ENCODE data around the gene NRP2. TPM values are rescaled to one million over a fixed set of nuclear protein-coding genes. Genes with fewer than 3 reads are reported as not detected.

The NRP2 gene
- total and polyA plus RNA-seq, 10 donors = 3.1 to 49.9 (median 26.2) TPM

DNA sequence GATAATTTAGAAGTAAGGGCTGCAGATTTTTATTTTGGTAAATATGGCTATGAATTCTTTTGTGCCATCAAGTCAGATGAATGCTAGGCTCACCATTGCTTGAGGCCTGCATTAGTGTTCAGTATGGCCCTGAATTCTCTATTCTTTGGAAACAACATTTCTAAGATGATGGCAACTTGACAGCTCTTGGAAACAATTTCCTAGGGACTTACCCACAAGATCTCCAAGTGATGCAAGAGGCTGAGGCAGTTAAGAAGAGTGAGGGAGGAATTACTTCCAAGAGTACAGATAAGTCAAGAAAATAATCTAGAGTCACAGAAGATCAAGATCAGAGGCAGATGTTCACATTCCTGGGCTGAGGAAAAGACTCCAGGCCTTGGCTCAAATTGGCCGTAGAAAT is 129.1 kb downstream of the NRP2 start:
- peaks cover 0 to 2% (median 0%) of the 10 kb centered on the region in 7 donors for H3K27me3 ChIP-seq (replicated peaks in 1 of 7)
- intact Hi-C loops (cut with DNase I; ENCODE audit: low total_unique reads) = no loop called here

GRCh38 chr2:205814039-205814364 is 131.7 kb downstream of the NRP2 start:
- Histone ChIP-seq H3K9me3 (peaks cover 0 to 8% (median 0%) of the 10 kb centered on the region in 8 donors), H3K36me3 (no peaks in the 10 kb centered on the region), H3K4me3 (no peak overlapping the region), H3K27me3 (replicated peaks in 1 of 7) (peaks cover 0 to 22% (median 6%) of the 10 kb centered on the region in 7 donors), H3K4me1 (no peaks in the 10 kb centered on the region), H3K27ac (no peak overlapping the region)
- 44 to 61% (median 60%) methylated on average over 1 of the region's 1 CpG for WGBS, 5 donors
- intact Hi-C loops (cut with DNase I; ENCODE audit: low total_unique reads) = no loop called here
- no peak for DNase-seq
- no peak for TF ChIP-seq CTCF (IDR thresholded peaks at IDR 0.05 in 8 of 11, conservative IDR thresholded peaks at IDR 0.05 in 3 of 11)
- TF ChIP-seq POLR2A (IDR thresholded peaks at IDR 0.05) = no peak

More for the DNA sequence above, 129.1 kb downstream of the NRP2 start:
- no peak for TF ChIP-seq POLR2A (IDR thresholded peaks at IDR 0.05)
- no peak for TF ChIP-seq CTCF (IDR thresholded peaks at IDR 0.05 in 8 of 11, conservative IDR thresholded peaks at IDR 0.05 in 3 of 11)
- TF ChIP-seq POLR2AphosphoS5 (IDR thresholded peaks at IDR 0.05) = no peak
- WGBS, 5 donors = 83 to 93% (median 87%) methylated on average over 1 of the region's 1 CpG
- Histone ChIP-seq H3K27ac (no peak overlapping the region), H3K4me1 (no peaks in the 10 kb centered on the region), H3K9me3 (peaks cover 0 to 8% (median 0%) of the 10 kb centered on the region in 8 donors), H3K4me3 (no peak overlapping the region), H3K36me3 (no peaks in the 10 kb centered on the region)
- no peak for DNase-seq

DNA sequence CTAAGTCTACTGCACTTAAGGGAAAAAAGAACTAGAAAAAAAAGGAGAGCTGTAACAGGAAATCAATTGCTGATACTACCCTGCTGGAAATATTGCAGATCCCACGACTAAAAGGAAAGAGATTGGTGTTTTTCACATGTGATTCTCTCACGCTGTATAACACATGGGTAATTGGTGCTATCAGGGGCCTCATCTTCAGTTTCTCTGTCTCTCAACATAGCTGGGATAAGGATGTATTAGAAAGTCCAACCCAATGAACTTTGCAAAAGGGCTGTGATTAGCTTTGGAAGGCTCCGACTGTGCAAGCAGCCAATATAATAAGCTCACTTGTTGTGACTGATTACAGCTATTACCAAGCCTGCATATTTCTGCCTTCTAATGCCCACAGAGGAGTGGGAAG is 133.4 kb downstream of the NRP2 start:
- intact Hi-C loops (cut with DNase I; ENCODE audit: low total_unique reads) = no loop called here
- H3K36me3 ChIP-seq = no peaks in the 10 kb centered on the region
- no peak for DNase-seq
- no peaks in the 10 kb centered on the region for H3K4me1 ChIP-seq
- TF ChIP-seq CTCF (IDR thresholded peaks at IDR 0.05 in 8 of 11, conservative IDR thresholded peaks at IDR 0.05 in 3 of 11) (no peak), POLR2AphosphoS5 (IDR thresholded peaks at IDR 0.05) (no peak), POLR2A (IDR thresholded peaks at IDR 0.05) (no peak)
- no peak overlapping the region for H3K27ac ChIP-seq
- 68 to 76% (median 70%) methylated on average over 3 of the region's 3 CpGs for WGBS, 5 donors
- no peak overlapping the region for H3K4me3 ChIP-seq
- peaks cover 0 to 8% (median 0%) of the 10 kb centered on the region in 8 donors for H3K9me3 ChIP-seq
- H3K27me3 ChIP-seq (replicated peaks in 1 of 7) = peaks cover 0 to 36% (median 11%) of the 10 kb centered on the region in 7 donors

DNA sequence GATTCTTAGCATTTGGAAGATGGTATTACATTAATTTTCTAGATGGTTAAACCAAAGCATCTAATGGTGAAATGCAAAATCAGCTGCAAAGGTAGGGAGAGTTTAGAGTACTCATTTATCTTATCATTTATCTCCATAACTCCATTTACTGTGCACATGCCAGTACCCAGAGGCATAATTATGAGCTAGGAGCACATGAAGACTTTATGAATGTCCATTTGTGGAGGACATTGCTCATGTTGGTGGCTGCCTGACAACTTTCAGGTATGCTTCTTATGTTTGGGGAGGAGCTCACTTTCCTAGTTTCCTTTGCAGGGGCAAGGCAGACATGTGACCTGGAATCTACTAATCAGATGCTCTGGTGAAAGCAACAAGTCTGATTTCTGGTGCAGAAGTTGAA is 134.0 kb downstream of the NRP2 start:
- H3K4me1 ChIP-seq = no peaks in the 10 kb centered on the region
- peaks cover 0 to 42% (median 11%) of the 10 kb centered on the region in 7 donors for H3K27me3 ChIP-seq (replicated peaks in 1 of 7)
- no peak overlapping the region for H3K27ac ChIP-seq
- DNase-seq = no peak
- H3K9me3 ChIP-seq = peaks cover 0 to 8% (median 0%) of the 10 kb centered on the region in 8 donors
- TF ChIP-seq POLR2A (IDR thresholded peaks at IDR 0.05) = no peak
- TF ChIP-seq CTCF (IDR thresholded peaks at IDR 0.05 in 8 of 11, conservative IDR thresholded peaks at IDR 0.05 in 3 of 11) = no peak
- TF ChIP-seq POLR2AphosphoS5 (IDR thresholded peaks at IDR 0.05) = no peak
- H3K36me3 ChIP-seq = no peaks in the 10 kb centered on the region
- intact Hi-C loops (cut with DNase I; ENCODE audit: low total_unique reads) = no loop called here
- H3K4me3 ChIP-seq = no peak overlapping the region
